Cardiac muscle cell (in vitro differentiated cells and primary cell): ENCODE results near the gene FGF12. TPM values are rescaled to one million over a fixed set of nuclear protein-coding genes. Genes with fewer than 3 reads are reported as not detected.

Experiments
- DNase-seq, 2 donors: peaks; one replicate each; pipeline versions ENCODE4 v3.0.0 to v3.0.0-alpha.2; 2010 to 2017; ENCODE audit warnings: low read depth in 1 of 2, low spot score in 1 of 2
- H3K27ac ChIP-seq: fragments of 200-600 bp; sonication (generic); 2 replicates; pipeline ENCODE4 v1.5.1; 2016
- H3K27me3 ChIP-seq: fragments of 200-600 bp; sonication (generic); 2 replicates; pipeline ENCODE4 v1.6.0; 2016; ENCODE audit warnings: control low read depth
- H3K36me3 ChIP-seq: fragments of 200-600 bp; sonication (generic); 2 replicates; pipeline ENCODE4 v1.5.1; 2016; ENCODE audit warnings: control low read depth
- H3K4me1 ChIP-seq: fragments of 200-600 bp; sonication (generic); 2 replicates; pipeline ENCODE4 v1.8.1; 2017; ENCODE audit warnings: low read depth, mild to moderate bottlenecking, mixed run types
- H3K4me3 ChIP-seq: fragments of 200-600 bp; sonication (generic); 2 replicates; pipeline ENCODE4 v1.5.1; 2016; ENCODE audit warnings: mild to moderate bottlenecking
- H3K9me3 ChIP-seq: fragments of 200-600 bp; sonication (generic); 2 replicates; pipeline ENCODE4 v1.5.1; 2017; ENCODE audit warnings: low read depth, mild to moderate bottlenecking, control low read depth
- CTCF ChIP-seq: IDR thresholded peaks from 2 replicates; pipeline ENCODE4 v1.5.1; 2012; ENCODE audit warnings: low read depth, mild to moderate bottlenecking, low read length
- polyA plus RNA-seq: library from polyadenylated mRNA; unstranded; fragments of >200 nt; fragmentation: Nextera tagmentation; extraction: Ambion mirVana; gene quantifications from 2 replicates; pipeline ENCODE4 v1.2.1, GENCODE V29; 2016
- total RNA-seq: library from RNA; depleted of rRNA; stranded (reverse); fragments of >200 nt; gene quantifications from 2 replicates; pipeline ENCODE4 v1.2.3, GENCODE V29; 2016

The FGF12 gene
- total and polyA plus RNA-seq, 2 experiments from 2014 or later, result 1.2 to 1.7 TPM

- no peaks in the 10 kb centered on the region for H3K36me3 ChIP-seq
- peak overlapping the region; percentile 50 for H3K4me3 ChIP-seq
- no peak for DNase-seq
- TF ChIP-seq CTCF, result no peak
- H3K27me3 ChIP-seq, result peaks cover 53% of the 10 kb centered on the region
- H3K4me1 ChIP-seq, result peaks cover 6% of the 10 kb centered on the region
- no peaks in the 10 kb centered on the region for H3K9me3 ChIP-seq
- H3K27ac ChIP-seq, result no peak overlapping the region
These were observed 211.7 kb downstream of the FGF12 start for GRCh38 chr3:192515664-192516045.

GRCh38 chr3:192514754-192515663 lies 212.3 kb downstream of the FGF12 start:
- no peaks in the 10 kb centered on the region for H3K9me3 ChIP-seq
- peaks cover 48% of the 10 kb centered on the region for H3K27me3 ChIP-seq
- DNase-seq, result peak; percentile 7 to 72

GRCh38 chr3:192514081-192514753 lies 213.1 kb downstream of the FGF12 start:
- peak; percentile 33 to 80 for DNase-seq
- H3K4me3 ChIP-seq, result peak overlapping the region; percentile 50
- H3K4me1 ChIP-seq, result peaks cover 6% of the 10 kb centered on the region
- H3K27ac ChIP-seq, result no peak overlapping the region
- no peaks in the 10 kb centered on the region for H3K9me3 ChIP-seq
- peaks cover 40% of the 10 kb centered on the region for H3K27me3 ChIP-seq
- TF ChIP-seq CTCF, result peak; percentile 9
- H3K36me3 ChIP-seq, result no peaks in the 10 kb centered on the region

More at GRCh38 chr3:192514754-192515663, 212.3 kb downstream of the FGF12 start:
- H3K27ac ChIP-seq, result no peak overlapping the region
- peaks cover 6% of the 10 kb centered on the region for H3K4me1 ChIP-seq
- H3K4me3 ChIP-seq, result peak overlapping the region; percentile 50
- TF ChIP-seq CTCF, result peak; percentile 20
- H3K36me3 ChIP-seq, result no peaks in the 10 kb centered on the region

- Histone ChIP-seq H3K36me3 (no peaks in the 10 kb centered on the region), H3K9me3 (no peaks in the 10 kb centered on the region), H3K4me3 (no peak overlapping the region), H3K4me1 (no peaks in the 10 kb centered on the region), H3K27me3 (no peaks in the 10 kb centered on the region), H3K27ac (no peak overlapping the region)
- no peak for TF ChIP-seq CTCF
- no peak for DNase-seq
These were observed 221.6 kb downstream of the FGF12 start for GRCh38 chr3:192505731-192506130.

- Histone ChIP-seq H3K4me3 (no peak overlapping the region), H3K9me3 (no peaks in the 10 kb centered on the region), H3K27me3 (no peaks in the 10 kb centered on the region), H3K36me3 (no peaks in the 10 kb centered on the region), H3K4me1 (no peaks in the 10 kb centered on the region), H3K27ac (no peak overlapping the region)
- no peak for DNase-seq
- no peak for TF ChIP-seq CTCF
These were observed 225.9 kb downstream of the FGF12 start for GRCh38 chr3:192501401-192501800.
